A549 (cell line): Measurements from ENCODE around the gene PCNX1.

Experiments
- CTCF ChIP-seq: fragments of >200 bp; sonication (Bioruptor Twin); formaldehyde crosslinking; IDR thresholded peaks from 3 replicates; pipeline ENCODE4 v1.5.1; 2016
- EP300 ChIP-seq, 2 experiments: fragments of >200 bp; sonication (Bioruptor Twin); formaldehyde crosslinking; IDR thresholded peaks; 2 replicates in 1 of 2; 3 replicates in 1 of 2; pipeline ENCODE4 v1.6.1; 2016 to 2017
- JUN ChIP-seq, 2 experiments: fragments of >200 bp; sonication (Bioruptor Twin); formaldehyde crosslinking; IDR thresholded peaks; 2 replicates in 1 of 2; 3 replicates in 1 of 2; pipeline ENCODE4 v1.6.1; 2016 to 2017
- KDM1A ChIP-seq: fragments of 200-600 bp; sonication (generic); IDR thresholded peaks from 2 replicates; pipeline ENCODE4 v1.6.1; 2016; ENCODE audit warnings: low read depth, mild to moderate bottlenecking
- MAX ChIP-seq: IDR thresholded peaks from 2 replicates; pipeline ENCODE4 v1.6.1; 2012
- POLR2A ChIP-seq: IDR thresholded peaks from 2 replicates; pipeline ENCODE4 v1.6.1; 2012; ENCODE audit warnings: mild to moderate bottlenecking, low read length
- RARB ChIP-seq: fragments of 250-450 bp; sonication (Bioruptor Pico); IDR thresholded peaks from 2 replicates; pipeline ENCODE4 v1.8.0; 2021; ENCODE audit warnings: mild to moderate bottlenecking, moderate library complexity
- RCOR1 ChIP-seq: fragments of 150-350 bp; IDR thresholded peaks from 2 replicates; pipeline ENCODE4 v1.6.1; 2014; ENCODE audit warnings: antibody characterized with exemption, low read length, low read depth
- RFX5 ChIP-seq: fragments of 450-650 bp; IDR thresholded peaks from 2 replicates; pipeline ENCODE4 v1.7.1; 2014; ENCODE audit warnings: antibody characterized with exemption, mild to moderate bottlenecking, moderate library complexity
- ZSCAN20 ChIP-seq: fragments of 250-450 bp; sonication (Bioruptor Pico); IDR thresholded peaks from 2 replicates; pipeline ENCODE4 v1.8.0; 2022; ENCODE audit warnings: mild to moderate bottlenecking, moderate library complexity

DNA sequence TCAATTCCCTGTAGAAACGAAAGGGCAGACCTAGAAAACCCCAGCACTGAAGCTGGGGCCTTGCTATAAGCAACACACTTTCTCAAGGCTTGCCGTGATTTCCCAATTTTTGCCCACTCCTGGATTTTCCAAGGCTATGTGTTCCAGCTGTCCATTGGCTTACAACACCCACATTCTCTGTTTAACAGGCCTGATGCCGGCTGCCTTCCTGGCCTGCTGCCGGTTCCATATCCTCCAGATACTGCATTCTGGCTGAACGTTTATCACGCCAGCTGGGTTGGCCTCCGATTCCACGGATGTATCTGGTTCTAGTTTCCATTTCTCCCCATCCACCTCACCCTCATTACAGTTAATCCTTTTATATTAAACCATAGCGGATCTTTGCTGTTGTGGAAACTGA lies 2.0 kb upstream of the PCNX1 start:
- TF ChIP-seq CTCF (no peak), POLR2A (no peak), EP300 (IDR thresholded peaks at IDR 0.05) (no peak), RCOR1 (no peak), RARB (no peak), JUN (IDR thresholded peaks at IDR 0.05) (no peak), ZSCAN20 (CRISPR knock-in tag) (no peak), RFX5 (no peak), KDM1A (no peak), MAX (no peak)
